Hepatocyte (in vitro differentiated cells): ENCODE measurements around the gene NEDD4.
"Not testable (repeated sequence)": the region's sequence is repeated elsewhere in the genome, so short reads cannot be mapped to it uniquely, and the experiment has no call there.

Experiments used
- EZH2 ChIP-seq: fragments of 200-600 bp; sonication (generic); IDR thresholded peaks from 2 replicates; pipeline ENCODE4 v1.6.1; 2016; ENCODE audit warnings: antibody characterized with exemption, mild to moderate bottlenecking, borderline replicate concordance
- EZH2phosphoT487 ChIP-seq: fragments of 200-600 bp; sonication (generic); IDR thresholded peaks from one replicate; pipeline ENCODE4 v1.6.1; 2018; ENCODE audit warnings: antibody characterized with exemption, mild to moderate bottlenecking, low read depth, moderate library complexity; ENCODE audit not compliant: unreplicated experiment, severe bottlenecking
- TF ChIP-seq, protein P1 (sequence below): fragments of 200-600 bp; sonication (generic); IDR thresholded peaks from 2 replicates; pipeline ENCODE4 v1.5.1; 2016; ENCODE audit warnings: antibody characterized with exemption, mild to moderate bottlenecking; ENCODE audit not compliant: poor library complexity

GRCh38 chr15:55944606-55945005 lies 48.8 kb downstream of the NEDD4 start:
- TF ChIP-seq, protein P1, sequence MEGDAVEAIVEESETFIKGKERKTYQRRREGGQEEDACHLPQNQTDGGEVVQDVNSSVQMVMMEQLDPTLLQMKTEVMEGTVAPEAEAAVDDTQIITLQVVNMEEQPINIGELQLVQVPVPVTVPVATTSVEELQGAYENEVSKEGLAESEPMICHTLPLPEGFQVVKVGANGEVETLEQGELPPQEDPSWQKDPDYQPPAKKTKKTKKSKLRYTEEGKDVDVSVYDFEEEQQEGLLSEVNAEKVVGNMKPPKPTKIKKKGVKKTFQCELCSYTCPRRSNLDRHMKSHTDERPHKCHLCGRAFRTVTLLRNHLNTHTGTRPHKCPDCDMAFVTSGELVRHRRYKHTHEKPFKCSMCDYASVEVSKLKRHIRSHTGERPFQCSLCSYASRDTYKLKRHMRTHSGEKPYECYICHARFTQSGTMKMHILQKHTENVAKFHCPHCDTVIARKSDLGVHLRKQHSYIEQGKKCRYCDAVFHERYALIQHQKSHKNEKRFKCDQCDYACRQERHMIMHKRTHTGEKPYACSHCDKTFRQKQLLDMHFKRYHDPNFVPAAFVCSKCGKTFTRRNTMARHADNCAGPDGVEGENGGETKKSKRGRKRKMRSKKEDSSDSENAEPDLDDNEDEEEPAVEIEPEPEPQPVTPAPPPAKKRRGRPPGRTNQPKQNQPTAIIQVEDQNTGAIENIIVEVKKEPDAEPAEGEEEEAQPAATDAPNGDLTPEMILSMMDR, result not testable (repeated sequence)
- not testable (repeated sequence) for TF ChIP-seq EZH2, EZH2phosphoT487
